Measurements from ENCODE around the gene PSMD12. TPM values are rescaled to one million over a fixed set of nuclear protein-coding genes. Genes with fewer than 3 reads are reported as not detected.

The PSMD12 gene
- 22.9 and 24.8 TPM in 2 replicates for total RNA-seq

GRCh38 chr17:67366193-67367157, at the start of gene PSMD12:
Gene PSMD12, minus strand, starts transcription at chr17:67366577. Its CDS starts 58 bp downstream, at chr17:67366519.

GRCh38 chr17:67376737-67377487, 10.5 kb upstream of the PSMD12 start, which contains the start of gene PITPNC1:
Gene PITPNC1, plus strand, starts transcription at chr17:67377281.

Other genes with a start within 250 kb of the PSMD12 start
- gene HELZ, start 121.4 kb downstream of the PSMD12 start, total RNA-seq = 28.5 and 33.5 TPM in 2 replicates
- 8.7 and 11.0 TPM in 2 replicates for gene PITPNC1, start 10.7 kb upstream of the PSMD12 start, total RNA-seq